Adrenal gland (tissue), 5 donors: ENCODE measurements around the gene PTPRH.

Source experiments
- CTCF ChIP-seq, 6 experiments: fragments of 450-650 bp in 4 of 6; fragments of 200-600 bp in 2 of 6; sonication (generic) in 1 of 6; IDR thresholded peaks; 1 replicate in 5 of 6; 2 replicates in 1 of 6; pipeline versions ENCODE4 v1.5.1 to v1.8.0; 2016 to 2021; ENCODE audit warnings: antibody characterized with exemption in 6 of 6, mild to moderate bottlenecking in 2 of 6, moderate library complexity in 1 of 6
- POLR2A ChIP-seq, 2 donors: fragments of 450-650 bp; IDR thresholded peaks; one replicate each; pipeline ENCODE4 v1.6.1; 2017; ENCODE audit warnings: antibody characterized with exemption in 2 of 2, mild to moderate bottlenecking in 2 of 2, moderate library complexity in 1 of 2
- donor health status: DM: no; HTN: no; CAD: no.

DNA sequence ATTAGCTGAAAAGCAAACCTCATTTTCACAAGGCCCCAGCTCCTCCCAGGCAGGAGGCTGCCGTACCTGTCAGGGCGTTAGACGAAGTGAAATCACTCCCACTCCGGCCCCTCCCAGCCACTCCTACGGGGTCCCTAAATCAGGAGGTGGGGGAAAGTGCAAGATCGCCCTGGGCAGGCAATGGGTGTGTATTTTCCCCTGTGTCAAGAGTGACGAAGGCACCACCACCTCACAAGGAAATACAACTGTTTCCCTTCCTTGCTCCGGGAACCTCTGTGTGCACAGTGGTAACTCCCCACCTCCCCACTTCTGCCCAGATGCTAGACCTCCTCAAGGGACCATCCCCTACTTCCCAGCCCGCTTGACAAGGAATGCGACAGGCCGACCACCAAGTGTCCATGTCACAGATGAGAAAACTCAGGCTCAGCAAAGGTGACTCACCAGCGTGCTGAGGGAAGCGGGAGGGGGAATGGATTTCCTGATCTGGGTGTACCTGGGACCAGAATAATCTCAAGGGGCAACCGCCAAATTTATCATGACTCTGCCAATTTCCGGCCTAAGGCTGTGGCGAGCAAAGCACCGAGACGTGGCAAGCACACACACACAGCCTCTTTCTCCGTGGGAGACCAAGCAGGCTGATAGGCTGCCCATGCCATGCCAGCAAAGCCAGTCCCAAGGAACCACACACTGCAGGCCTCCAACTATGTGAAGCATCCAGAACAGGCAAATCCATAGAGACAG is 42.2 kb upstream of the PTPRH start:
- TF ChIP-seq CTCF (IDR thresholded peaks at IDR 0.05) (no peak), POLR2A (IDR thresholded peaks at IDR 0.05) (no peak)
